ENCODE results near the gene LGI4.
A peak's percentile ranks its signal among the peaks of the same experiment; 100 is the strongest.

- TF ChIP-seq CTCF (conservative IDR thresholded peaks at IDR 0.05; ENCODE audit: low read depth in 2 of 2), result peak; percentile 93 to 94
- TF ChIP-seq EZH2 (IDR thresholded peaks at IDR 0.05; ENCODE audit: low read depth, unreplicated experiment), result no peak
- TF ChIP-seq CREB1 (CRISPR knock-in tag; IDR thresholded peaks at IDR 0.05; ENCODE audit: low read depth), result no peak
- no peak for TF ChIP-seq EZH2phosphoT487 (IDR thresholded peaks at IDR 0.05; ENCODE audit: unreplicated experiment)
- no peak for TF ChIP-seq POLR2AphosphoS5 (IDR thresholded peaks at IDR 0.05; ENCODE audit: low read depth)
- no peak for TF ChIP-seq STAT1 (IDR thresholded peaks at IDR 0.05; ENCODE audit: unreplicated experiment)
- TF ChIP-seq ZNF114 (CRISPR knock-in tag; IDR thresholded peaks at IDR 0.05), result no peak
- no peak for TF ChIP-seq JUNB (IDR thresholded peaks at IDR 0.05; ENCODE audit: unreplicated experiment)
- no peak for TF ChIP-seq REST (IDR thresholded peaks at IDR 0.05; ENCODE audit: unreplicated experiment)
- no peak for TF ChIP-seq ETS1 (IDR thresholded peaks at IDR 0.05)
- no peak for TF ChIP-seq NANOG (IDR thresholded peaks at IDR 0.05; ENCODE audit: borderline replicate concordance)
- no peak for TF ChIP-seq ZNF331 (CRISPR knock-in tag; IDR thresholded peaks at IDR 0.05; ENCODE audit: low read depth)
- TF ChIP-seq ZNF462 (CRISPR knock-in tag; IDR thresholded peaks at IDR 0.05), result no peak
These were observed 20.3 kb downstream of the LGI4 start for GRCh38 chr19:35114353-35115176.

All from GM23338 (cell line).